ENCODE measurements around the gene CDC73.

DNA sequence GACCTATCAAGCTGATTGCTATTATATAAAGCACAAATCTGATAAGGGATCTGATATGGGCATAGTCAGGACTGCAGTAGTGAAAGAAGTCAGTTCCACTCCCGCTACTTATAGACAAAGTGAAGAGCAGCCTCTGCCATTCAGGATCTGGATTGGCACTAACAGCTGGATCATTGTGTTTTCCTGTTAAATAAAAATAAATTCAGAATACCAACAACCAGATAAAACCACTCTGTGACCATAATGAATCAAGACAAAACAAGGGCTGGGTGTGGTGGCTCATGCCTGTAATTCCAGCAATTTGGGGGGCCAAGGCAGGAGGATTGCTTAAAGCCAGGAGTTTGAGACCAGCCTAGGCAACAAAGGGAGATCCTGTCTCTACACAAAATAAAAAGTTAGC is 11.6 kb upstream of the CDC73 start:
- TF ChIP-seq, protein P1, sequence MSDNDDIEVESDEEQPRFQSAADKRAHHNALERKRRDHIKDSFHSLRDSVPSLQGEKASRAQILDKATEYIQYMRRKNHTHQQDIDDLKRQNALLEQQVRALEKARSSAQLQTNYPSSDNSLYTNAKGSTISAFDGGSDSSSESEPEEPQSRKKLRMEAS (IDR thresholded peaks at IDR 0.05): no peak
- TF ChIP-seq YY1 (IDR thresholded peaks at IDR 0.05; ENCODE audit: low read depth) (no peak), TAF1 (IDR thresholded peaks at IDR 0.05; ENCODE audit: low read depth) (no peak), REST (IDR thresholded peaks at IDR 0.05; ENCODE audit: low read depth) (no peak), CEBPB (IDR thresholded peaks at IDR 0.05) (no peak), RAD21 (IDR thresholded peaks at IDR 0.05; ENCODE audit: low read depth) (no peak), TEAD4 (IDR thresholded peaks at IDR 0.05) (no peak), EP300 (IDR thresholded peaks at IDR 0.05; ENCODE audit: borderline replicate concordance) (no peak)

All from Ishikawa (cell line).